ENCODE measurements around the gene ATP6V0E1. TPM values are rescaled to one million over a fixed set of nuclear protein-coding genes. Genes with fewer than 3 reads are reported as not detected.

The ATP6V0E1 gene
- total and polyA plus RNA-seq, 2 of the 8 experiments (the other 6 are each of a cell fraction or from before 2014, with no cell fraction given) = 108 to 134 TPM

- TF ChIP-seq ATF2 (IDR thresholded peaks at IDR 0.05; ENCODE audit: low read length) (no peak), CBX5 (IDR thresholded peaks at IDR 0.05; ENCODE audit: low read depth, low read length) (no peak), NANOG (IDR thresholded peaks at IDR 0.05; ENCODE audit: insufficient read depth, low read depth, low read length, poor library complexity, severe bottlenecking) (no peak), SP4 (IDR thresholded peaks at IDR 0.05; ENCODE audit: low read length) (no peak), ATF3 (IDR thresholded peaks at IDR 0.05; ENCODE audit: insufficient read depth, low read depth, low read length) (no peak)
Measured at GRCh38 chr5:173004013-173004412, 20.4 kb downstream of the ATP6V0E1 start (continued).
